NK-92 (cell line): ENCODE measurements around the gene DIAPH3.

ENCODE experiments used
- DNase-seq: peaks from one replicate; lab custom pipeline; 2025; ENCODE audit not compliant: unreplicated experiment; lab: John Stamatoyannopoulos, UW

The DIAPH3 gene

DNA sequence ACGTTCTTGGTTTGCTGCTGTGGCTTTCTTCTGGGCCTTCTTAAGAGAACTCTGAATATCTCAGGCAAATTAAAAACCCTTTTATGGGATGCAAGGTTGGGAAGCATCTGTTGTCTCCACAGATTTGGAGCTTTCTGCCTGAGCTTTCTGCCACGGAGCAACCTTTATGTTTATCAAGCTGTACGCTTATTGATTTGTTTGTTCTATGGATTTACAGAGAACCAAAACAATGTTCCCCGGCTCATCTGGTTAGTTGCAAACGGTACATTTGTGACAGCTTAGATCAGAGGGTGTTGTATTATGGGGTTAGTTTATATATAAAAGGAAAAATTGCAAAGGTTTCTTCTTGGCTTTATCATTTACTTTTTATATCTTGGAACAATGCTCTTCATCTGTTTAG is 479.6 kb downstream of the DIAPH3 start:
- DNase-seq, result no peak

- DNase-seq, result no peak
Observed at GRCh38 chr13:59681636-59682311, 482.0 kb downstream of the DIAPH3 start.

GRCh38 chr13:59680429-59681024 is 483.2 kb downstream of the DIAPH3 start:
- no peak for DNase-seq

GRCh38 chr13:59679254-59679653 is 484.5 kb downstream of the DIAPH3 start:
- DNase-seq, result no peak

- no peak for DNase-seq
Observed at GRCh38 chr13:59677966-59678814, 485.5 kb downstream of the DIAPH3 start.

DNA sequence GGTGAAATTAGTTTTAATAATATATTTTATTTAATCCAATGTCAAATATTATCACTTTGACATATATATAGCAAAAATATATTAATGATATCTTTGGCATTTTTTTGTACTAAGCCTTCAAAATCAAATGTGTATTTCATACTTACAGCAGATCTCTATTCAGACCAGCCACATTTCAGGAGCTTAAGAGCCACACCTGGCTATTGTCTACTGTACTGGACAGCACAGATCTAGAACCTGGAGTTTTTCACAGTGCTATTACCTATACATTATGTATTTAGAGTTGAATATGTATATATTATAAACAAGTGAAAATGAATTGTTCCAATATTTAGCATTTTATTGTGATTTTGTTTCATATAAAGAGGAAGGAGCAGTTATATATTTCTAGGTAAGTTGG is 486.3 kb downstream of the DIAPH3 start:
- no peak for DNase-seq

- DNase-seq, result no peak
Observed at GRCh38 chr13:59674616-59675015, 489.1 kb downstream of the DIAPH3 start.

GRCh38 chr13:59673286-59673685 is 490.4 kb downstream of the DIAPH3 start:
- DNase-seq, result no peak

DNA sequence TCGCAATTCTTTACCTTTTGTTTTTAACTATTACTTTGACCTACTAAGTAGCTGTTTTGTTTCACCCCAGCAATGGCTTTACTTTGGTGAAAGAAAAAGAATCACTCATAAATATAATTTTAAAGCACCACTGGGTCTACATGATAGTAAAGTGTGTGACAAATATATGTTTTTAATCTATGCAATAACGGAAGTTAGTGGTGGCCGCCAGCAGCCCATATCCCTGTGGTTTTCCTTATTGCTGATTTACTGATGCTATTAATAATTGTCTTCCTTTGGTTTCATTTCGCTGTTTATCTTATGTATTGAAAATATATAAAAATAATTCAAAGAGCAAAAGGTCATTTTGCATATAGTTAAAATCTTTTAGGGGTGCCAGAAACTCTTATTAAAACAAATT is 491.3 kb downstream of the DIAPH3 start:
- no peak for DNase-seq

GRCh38 chr13:59671881-59672280 is 491.8 kb downstream of the DIAPH3 start:
- DNase-seq, result no peak

GRCh38 chr13:59666504-59666903 is 497.2 kb downstream of the DIAPH3 start:
- no peak for DNase-seq

GRCh38 chr13:59665732-59666131 is 498.0 kb downstream of the DIAPH3 start:
- DNase-seq, result no peak

DNA sequence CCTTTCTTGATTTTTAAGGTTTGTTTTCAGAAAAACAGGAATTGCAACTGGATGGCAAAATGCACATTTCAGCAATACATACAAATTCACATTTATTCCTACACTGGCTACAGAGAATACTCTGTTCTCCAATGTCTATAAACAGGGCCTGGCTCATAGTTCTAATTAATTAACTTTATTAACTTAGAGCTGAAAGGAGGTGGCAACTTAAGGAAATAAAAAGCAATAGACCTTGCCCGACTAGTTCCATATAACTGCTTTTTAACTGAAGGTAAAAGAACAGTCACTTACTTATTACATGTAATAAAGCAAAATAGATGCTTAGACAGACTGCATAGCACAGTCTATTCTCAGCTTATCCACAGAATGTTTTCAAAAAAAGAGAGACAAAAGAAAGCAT is 498.5 kb downstream of the DIAPH3 start:
- no peak for DNase-seq

DNA sequence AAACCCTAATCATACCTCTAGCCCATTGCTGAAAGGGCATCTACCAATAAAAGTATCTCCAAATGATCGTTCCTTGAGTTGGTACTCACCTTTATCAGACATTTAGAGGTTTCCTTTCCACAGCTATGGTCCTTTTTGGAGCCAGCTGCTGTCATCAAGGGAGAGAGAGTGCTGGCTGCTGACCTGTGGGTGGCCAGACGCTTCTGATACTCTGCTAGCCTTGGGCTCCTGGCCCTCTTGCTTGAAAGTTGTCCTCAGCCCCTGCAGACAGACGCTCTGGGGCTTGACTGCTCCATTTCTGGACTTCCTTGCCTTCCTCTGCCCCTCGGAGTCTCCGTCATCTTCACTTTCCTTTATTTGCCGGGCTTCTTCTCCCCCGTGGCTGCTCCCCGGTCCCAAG is 499.1 kb downstream of the DIAPH3 start:
- DNase-seq, result no peak

GRCh38 chr13:59663707-59664106 is 500.0 kb downstream of the DIAPH3 start:
- DNase-seq, result no peak

DNA sequence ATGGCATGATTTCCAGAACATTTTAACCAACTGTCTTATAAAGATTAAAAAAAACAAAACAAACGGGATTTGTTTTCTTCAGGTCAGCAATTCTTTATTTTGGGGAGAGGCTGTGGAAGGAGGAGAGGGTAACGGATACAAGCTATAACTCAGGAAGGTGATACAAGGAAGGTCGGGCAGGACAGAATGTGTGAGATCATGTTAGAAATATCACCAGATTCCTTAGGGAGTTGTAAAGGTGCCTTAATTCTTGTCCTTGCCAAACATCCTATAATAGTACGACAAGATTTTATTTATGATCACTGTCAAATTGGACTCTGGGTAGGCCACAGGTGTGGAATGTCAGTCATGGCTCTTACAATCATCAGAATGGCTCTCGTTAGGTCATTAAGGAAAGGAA is 503.1 kb downstream of the DIAPH3 start:
- no peak for DNase-seq

GRCh38 chr13:59659981-59660380 is 503.7 kb downstream of the DIAPH3 start:
- no peak for DNase-seq

DNA sequence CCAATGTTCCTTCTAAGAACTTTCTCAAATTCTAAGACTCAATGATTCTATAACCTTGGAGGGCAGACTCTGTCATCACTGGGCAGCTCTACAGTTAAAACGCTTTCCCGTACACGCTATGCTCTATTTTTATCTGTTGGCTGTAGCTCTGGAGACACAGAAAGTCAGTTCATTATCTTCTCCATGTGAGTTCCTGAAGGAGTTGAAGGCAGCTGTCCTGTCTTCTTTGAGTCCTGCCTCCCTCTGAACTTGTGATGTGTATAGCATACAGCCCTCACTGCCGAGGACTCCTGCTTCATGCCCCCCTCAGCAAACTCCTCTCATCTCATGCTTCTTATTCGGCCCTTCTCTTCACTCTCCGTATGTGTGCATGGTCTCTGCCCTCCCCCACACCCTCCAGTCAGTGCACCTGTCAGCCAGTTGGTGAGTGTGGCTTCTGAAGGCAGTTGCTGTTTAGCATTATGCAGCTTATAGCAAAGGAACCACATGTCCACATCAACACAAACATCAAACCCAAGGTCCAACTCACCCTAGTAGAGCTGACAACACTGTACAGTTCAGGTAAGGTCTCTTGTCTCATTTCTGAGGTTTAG is 504.9 kb downstream of the DIAPH3 start:
- DNase-seq, result no peak

- DNase-seq, result no peak
Observed at GRCh38 chr13:59658027-59658737, 505.5 kb downstream of the DIAPH3 start.

- DNase-seq, result no peak
Observed at GRCh38 chr13:59653916-59654315, 509.8 kb downstream of the DIAPH3 start.

DNA sequence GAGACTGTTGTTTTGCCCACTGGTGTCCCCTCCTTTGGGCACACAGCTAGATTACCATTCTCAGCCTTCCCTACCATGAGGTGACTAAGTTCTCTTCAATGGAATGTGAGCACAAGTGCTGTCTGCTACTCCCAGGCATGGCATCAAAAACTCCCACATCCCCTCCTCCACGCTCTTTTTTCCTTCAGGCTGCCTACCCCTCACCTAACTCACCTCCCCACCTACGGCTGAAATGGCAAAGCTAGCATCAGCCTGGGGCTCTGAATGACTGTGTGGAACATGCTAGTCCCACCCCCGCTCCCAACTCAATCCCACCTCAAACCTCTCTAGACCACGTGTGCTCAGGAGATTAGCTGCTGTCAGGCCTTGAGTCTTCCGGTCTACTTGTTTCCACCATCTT is 512.2 kb downstream of the DIAPH3 start:
- DNase-seq, result no peak
